Testis (tissue), 3 donors: ENCODE results near the gene ZNF317. TPM values are rescaled to one million over a fixed set of nuclear protein-coding genes. Genes with fewer than 3 reads are reported as not detected.
"Not testable (repeated sequence)": the region's sequence is repeated elsewhere in the genome, so short reads cannot be mapped to it uniquely, and the experiment has no call there.

Source experiments
- DNase-seq: peaks from one replicate; pipeline ENCODE4 v3.0.0-alpha.2; 2019
- H3K27ac ChIP-seq, 2 donors: fragments of 200-600 bp; sonication (generic); one replicate each; pipeline ENCODE4 v1.5.1; 2019
- H3K27me3 ChIP-seq: fragments of 200-600 bp; sonication (generic); one replicate; pipeline ENCODE4 v1.5.1; 2019
- H3K36me3 ChIP-seq: fragments of 200-600 bp; sonication (generic); one replicate; pipeline ENCODE4 v1.5.1; 2017; ENCODE audit warnings: low read depth; ENCODE audit errors: missing control alignments
- H3K4me1 ChIP-seq: fragments of 200-600 bp; sonication (generic); one replicate; pipeline ENCODE4 v1.5.1; 2019
- H3K4me3 ChIP-seq, 2 donors: fragments of 200-600 bp; sonication (generic); one replicate each; pipeline ENCODE4 v1.5.1; 2017 to 2019
- H3K9me3 ChIP-seq: fragments of 200-600 bp; sonication (generic); one replicate; pipeline ENCODE4 v1.5.1; 2017
- CTCF ChIP-seq, 3 experiments: fragments of 450-650 bp in 2 of 3; fragments of 200-600 bp in 1 of 3; sonication (generic) in 1 of 3; IDR thresholded peaks; one replicate each; pipeline ENCODE4 v1.5.1; 2016 to 2019; ENCODE audit warnings: antibody characterized with exemption in 3 of 3, mild to moderate bottlenecking in 2 of 3, moderate library complexity in 1 of 3
- POLR2A ChIP-seq: fragments of 450-650 bp; IDR thresholded peaks from one replicate; pipeline ENCODE4 v1.6.1; 2017; ENCODE audit warnings: antibody characterized with exemption, mild to moderate bottlenecking, moderate library complexity
- WGBS, 2 donors: methylation state at CpG; one replicate each; pipeline ENCODE4 v1.1.5; 2018; 5-methylcytosine and 5-hydroxymethylcytosine counted together
- intact Hi-C: fragments of 100-400 bp; cut with DNase I; formaldehyde crosslinking; loops from one replicate; pipeline ENCODE4 v1.15.1; 2023; ENCODE audit warnings: low total_unique reads
- polyA plus RNA-seq: library from polyadenylated mRNA; stranded (reverse); fragments of 350-450 nt; fragmentation: Illumina TruSeq; extraction: RNeasy Lipid Tissue Mini Kit (QIAGEN cat#74804); gene quantifications from one replicate; pipeline ENCODE4 v1.2.3, GENCODE V29; 2014; ENCODE audit warnings: low read depth, low replicate concordance; ENCODE audit not compliant: insufficient read depth
- total RNA-seq, 2 donors: library from RNA; depleted of rRNA; stranded (reverse); fragments of >200 nt; gene quantifications; one replicate each; pipeline ENCODE4 v1.2.3, GENCODE V29; 2016

The ZNF317 gene
- total and polyA plus RNA-seq, 3 donors from 2014 or later = 16.1 to 28.8 (median 19.4) TPM

GRCh38 chr19:9178901-9179300, 38.7 kb downstream of the ZNF317 start, which contains the start of gene OR7D2:
OR7D2 (plus strand) TSS chr19:9178979; CDS start chr19:9185782, 6,803 bp downstream.
- H3K4me1 ChIP-seq = no peaks in the 10 kb centered on the region
- H3K4me3 ChIP-seq = no peak within 1 kb of the TSS
- intact Hi-C loops = no loop called here

GRCh38 chr19:9183000-9183399, 42.8 kb downstream of the ZNF317 start:
- DNase-seq = no peak
- no peaks in the 10 kb centered on the region for H3K9me3 ChIP-seq
- H3K27ac ChIP-seq = no peak overlapping the region
- no peaks in the 10 kb centered on the region for H3K4me1 ChIP-seq
- TF ChIP-seq CTCF (IDR thresholded peaks at IDR 0.05) (no peak), POLR2A (no peak)
- H3K27me3 ChIP-seq = no peaks in the 10 kb centered on the region
- intact Hi-C loops = no loop called here
- WGBS, 2 donors = 53 to 77% methylated on average over 15 to 17 of the region's 17 CpGs
- H3K4me3 ChIP-seq = peak overlapping the region; percentile 43 to 48
- no peaks in the 10 kb centered on the region for H3K36me3 ChIP-seq

More at GRCh38 chr19:9178901-9179300, 38.7 kb downstream of the ZNF317 start, which contains the start of gene OR7D2:
- 69 to 75% methylated on average over 4 of the region's 4 CpGs for WGBS, 2 donors
- DNase-seq = no peak
- no peaks in the 10 kb centered on the region for H3K36me3 ChIP-seq
- no peaks in the 10 kb centered on the region for H3K9me3 ChIP-seq
- no peak for TF ChIP-seq POLR2A
- no peak for TF ChIP-seq CTCF (IDR thresholded peaks at IDR 0.05)
- no peaks in the 10 kb centered on the region for H3K27me3 ChIP-seq
- H3K27ac ChIP-seq = no peak within 1 kb of the TSS

GRCh38 chr19:9187191-9187590, 47.0 kb downstream of the ZNF317 start:
- DNase-seq = no peak
- no peak overlapping the region for H3K27ac ChIP-seq
- intact Hi-C loops = no loop called here
- 83 to 91% methylated on average over 6 of the region's 6 CpGs for WGBS, 2 donors
- H3K4me1 ChIP-seq = no peaks in the 10 kb centered on the region
- H3K9me3 ChIP-seq = no peaks in the 10 kb centered on the region
- no peak for TF ChIP-seq CTCF (IDR thresholded peaks at IDR 0.05)
- TF ChIP-seq POLR2A = no peak
- no peak overlapping the region for H3K4me3 ChIP-seq
- no peaks in the 10 kb centered on the region for H3K36me3 ChIP-seq
- H3K27me3 ChIP-seq = no peaks in the 10 kb centered on the region

- H3K4me1 ChIP-seq = no peaks in the 10 kb centered on the region
- intact Hi-C loops = no loop called here
- DNase-seq = no peak
- no peaks in the 10 kb centered on the region for H3K9me3 ChIP-seq
- WGBS, 2 donors = 73 to 82% methylated on average over 7 of the region's 7 CpGs
- H3K27me3 ChIP-seq = no peaks in the 10 kb centered on the region
- H3K4me3 ChIP-seq = no peak overlapping the region
- H3K27ac ChIP-seq = no peak overlapping the region
- H3K36me3 ChIP-seq = no peaks in the 10 kb centered on the region
- no peak for TF ChIP-seq CTCF (IDR thresholded peaks at IDR 0.05)
- no peak for TF ChIP-seq POLR2A
These were observed 49.3 kb downstream of the ZNF317 start for GRCh38 chr19:9189535-9189934.

- H3K27me3 ChIP-seq, H3K36me3 ChIP-seq, H3K4me3 ChIP-seq, H3K4me1 ChIP-seq, H3K27ac ChIP-seq, intact Hi-C loops, H3K9me3 ChIP-seq, DNase-seq: not testable (repeated sequence)
- 100% methylated on average over 1 of the region's 2 CpGs; no CpG with 5 or more reads in 1 of the 2 donors for WGBS, 2 donors
These were observed 57.8 kb downstream of the ZNF317 start for GRCh38 chr19:9198044-9198443.
